Head of caudate nucleus (tissue), 42 donors: ENCODE measurements around the gene ZNF680.
"Not testable (repeated sequence)": the region's sequence is repeated elsewhere in the genome, so short reads cannot be mapped to it uniquely, and the experiment has no call there.

Experiments used
- DNase-seq, 42 donors: peaks; one replicate each; pipeline versions ENCODE4 v3.0.0 to v3.0.0-alpha.2; 2020 to 2021; ENCODE audit warnings: mixed read lengths in 7 of 42
- intact Hi-C: fragments of 100-400 bp; cut with DNase I; formaldehyde crosslinking; loops from one replicate; pipeline ENCODE4 v1.15.0; 2022

ZNF680 gene

GRCh38 chr7:64558781-64559180, 4.1 kb downstream of the ZNF680 start:
- intact Hi-C loops: no loop called here
- DNase-seq: no peak

GRCh38 chr7:64558323-64558705, 4.6 kb downstream of the ZNF680 start:
- no peak for DNase-seq
- intact Hi-C loops: no loop called here

DNA sequence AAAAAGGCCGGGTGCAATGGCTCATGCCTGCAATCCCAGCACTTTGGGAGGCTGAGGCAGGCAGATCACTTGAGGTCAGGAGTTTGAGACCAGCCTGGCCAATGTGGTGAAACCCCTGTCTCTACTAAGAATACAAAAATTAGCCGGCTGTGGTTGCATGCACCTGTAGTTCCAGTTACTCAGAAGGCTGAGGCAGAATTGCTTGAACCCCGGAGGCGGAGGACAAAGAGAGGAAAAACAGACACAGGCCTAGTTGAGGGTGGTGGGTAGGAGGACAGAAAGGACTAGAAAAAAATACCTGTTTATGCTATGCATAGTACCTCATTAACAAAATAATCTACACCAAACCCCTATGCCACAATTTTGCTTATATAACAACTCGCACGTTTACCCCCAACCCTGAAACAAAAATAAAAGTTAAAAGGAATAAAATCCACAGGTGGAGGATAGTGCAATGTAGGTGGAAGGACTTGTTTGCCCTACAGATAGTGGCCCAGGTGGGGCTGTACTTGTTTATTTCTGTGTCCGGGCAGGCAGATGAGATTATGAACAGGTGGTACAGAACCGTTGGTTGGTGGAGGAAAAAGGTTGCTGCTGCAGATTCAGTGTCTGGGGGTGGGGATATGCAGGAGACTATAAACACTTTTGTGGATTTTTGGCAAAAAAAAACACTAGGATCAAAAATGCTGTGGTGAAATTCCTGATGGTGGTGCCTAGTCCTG, 5.1 kb downstream of the ZNF680 start:
- DNase-seq: no peak
- intact Hi-C loops: no loop called here

- DNase-seq: no peak
- intact Hi-C loops: no loop called here
These were observed 7.8 kb downstream of the ZNF680 start for GRCh38 chr7:64555046-64555445.

DNA sequence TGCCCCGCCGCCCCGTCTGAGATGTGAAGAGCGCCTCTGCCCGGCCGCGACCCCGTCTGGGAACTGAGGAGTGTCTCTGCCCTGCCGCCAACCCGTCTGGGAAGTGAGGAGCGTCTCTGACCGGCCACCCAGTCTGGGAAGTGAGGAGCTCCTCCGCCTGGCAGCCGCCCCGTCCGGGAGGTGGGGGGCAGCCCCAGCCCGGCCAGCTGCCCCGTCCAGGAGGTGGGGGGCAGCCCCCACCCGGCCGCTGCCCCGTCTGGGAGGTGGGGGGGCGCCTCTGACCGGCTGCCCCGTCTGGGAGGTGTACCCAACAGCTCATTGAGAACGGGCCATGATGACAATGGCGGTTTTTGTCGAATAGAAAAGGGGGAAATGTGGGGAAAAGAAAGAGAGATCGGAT, 8.7 kb downstream of the ZNF680 start:
- intact Hi-C loops, DNase-seq: not testable (repeated sequence)

GRCh38 chr7:64551375-64552142, 11.3 kb downstream of the ZNF680 start:
- intact Hi-C loops: no loop called here
- peak in 3 of 42 donors; percentile 16 to 35 (median 24) for DNase-seq

DNA sequence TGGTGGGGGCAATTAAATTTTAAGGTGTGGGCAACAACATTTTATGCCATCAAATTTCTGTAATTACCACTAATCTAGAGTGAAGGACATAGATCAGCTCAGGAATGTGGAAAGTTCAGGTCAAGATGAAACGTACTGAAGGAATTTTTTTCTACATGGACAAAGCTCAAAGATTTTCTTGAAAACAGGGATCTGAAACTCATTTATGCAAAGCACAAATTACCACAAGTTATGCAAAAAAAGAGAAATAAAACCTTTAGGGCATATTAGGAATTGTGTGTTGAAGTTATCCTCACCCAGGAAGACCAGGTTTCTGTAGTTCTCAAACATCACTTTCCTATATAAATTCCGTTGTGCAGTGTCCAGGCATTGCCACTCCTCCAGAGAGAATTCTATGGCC, 18.9 kb downstream of the ZNF680 start:
- intact Hi-C loops: no loop called here

DNA sequence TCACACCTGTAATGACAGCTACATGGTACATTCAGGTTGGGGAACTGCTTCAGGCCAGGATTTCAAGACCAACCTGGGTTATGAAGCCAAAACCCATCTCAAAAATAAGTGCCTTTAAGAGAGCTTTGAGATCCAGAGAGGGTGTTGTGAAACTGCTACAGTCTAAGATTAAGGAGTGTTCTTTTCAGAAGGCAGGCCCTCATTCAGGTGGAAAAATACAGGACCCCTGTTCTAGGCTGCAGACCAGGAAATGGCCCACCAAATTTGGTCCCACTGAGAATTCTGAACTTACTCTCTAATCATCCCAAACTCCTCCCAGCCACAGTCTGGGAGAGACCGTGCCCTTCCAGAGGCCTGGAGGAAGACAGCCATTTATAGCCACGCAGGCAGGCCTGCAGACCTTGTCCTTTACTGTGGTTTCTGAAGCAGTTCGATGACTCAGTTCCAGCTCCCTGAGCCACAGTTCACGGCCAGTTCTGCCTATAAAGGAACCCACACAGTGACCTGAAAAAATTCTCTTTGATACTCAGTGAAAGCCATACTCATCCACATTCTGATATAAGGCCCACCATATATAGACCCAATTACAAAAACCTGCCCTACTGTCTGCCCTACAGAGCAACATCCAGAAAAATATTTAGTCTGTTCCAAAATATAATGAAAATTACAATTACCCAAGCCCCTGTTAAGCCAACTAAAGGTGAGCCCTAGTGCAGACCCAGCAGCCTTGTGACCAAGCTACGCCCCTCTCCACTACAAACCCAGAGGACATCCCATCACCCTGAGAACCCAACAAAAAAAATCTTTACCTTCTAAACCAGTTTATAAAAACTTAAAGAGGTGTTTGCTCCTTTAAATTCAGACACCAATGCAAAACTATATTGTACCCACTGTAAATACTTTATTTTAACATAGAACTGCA, 21.2 kb downstream of the ZNF680 start:
- intact Hi-C loops: no loop called here
- no peak for DNase-seq

More for the DNA sequence above, 18.9 kb downstream of the ZNF680 start:
- no peak for DNase-seq

GRCh38 chr7:64533756-64534155, 29.1 kb downstream of the ZNF680 start:
- intact Hi-C loops: no loop called here

DNA sequence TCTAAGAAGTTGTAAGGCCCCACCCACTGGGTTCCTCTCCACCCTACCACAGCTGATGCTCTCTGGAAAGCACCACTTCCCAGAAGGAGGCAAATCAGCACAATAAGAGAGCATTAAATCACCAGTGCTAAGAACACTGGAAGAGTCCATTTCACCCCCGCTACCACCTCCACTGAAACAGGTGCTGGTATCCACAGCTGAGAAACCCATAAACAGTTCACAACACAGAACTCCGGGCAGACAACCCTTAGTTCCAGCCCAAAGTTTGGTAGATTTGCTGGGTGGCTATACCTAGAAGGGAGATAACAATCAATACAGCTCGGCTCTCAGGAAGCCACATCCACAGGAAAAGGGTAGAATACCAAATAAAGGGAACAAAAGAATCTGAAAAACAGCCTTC, 34.1 kb downstream of the ZNF680 start:
- intact Hi-C loops: no loop called here
- no peak for DNase-seq

More at GRCh38 chr7:64533756-64534155, 29.1 kb downstream of the ZNF680 start:
- no peak for DNase-seq

GRCh38 chr7:64521409-64521984, 41.4 kb downstream of the ZNF680 start:
- no peak for DNase-seq
- intact Hi-C loops: no loop called here

DNA sequence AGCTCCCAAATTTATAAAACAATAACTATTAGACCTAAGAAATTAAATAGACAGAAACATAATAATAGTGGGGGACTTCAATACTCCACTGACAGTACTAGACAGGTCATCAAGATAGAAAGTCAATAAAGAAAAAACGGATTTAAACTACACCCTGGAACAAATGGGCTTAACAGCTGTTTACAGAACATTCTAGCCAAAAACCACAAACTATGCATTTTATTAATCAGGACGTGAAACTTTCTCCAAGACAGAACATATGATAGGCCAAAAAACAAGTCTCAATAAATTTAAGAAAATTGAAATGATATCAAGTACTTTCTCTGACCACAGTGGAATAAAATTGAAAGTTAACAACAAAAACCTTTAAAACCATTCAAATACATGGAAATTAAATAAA, 46.4 kb downstream of the ZNF680 start:
- intact Hi-C loops: no loop called here
- DNase-seq: no peak

- intact Hi-C loops: no loop called here
- DNase-seq: no peak
These were observed 47.1 kb downstream of the ZNF680 start for GRCh38 chr7:64515781-64516180.

- intact Hi-C loops: no loop called here
- no peak for DNase-seq
These were observed 47.5 kb downstream of the ZNF680 start for GRCh38 chr7:64515330-64515729.

DNA sequence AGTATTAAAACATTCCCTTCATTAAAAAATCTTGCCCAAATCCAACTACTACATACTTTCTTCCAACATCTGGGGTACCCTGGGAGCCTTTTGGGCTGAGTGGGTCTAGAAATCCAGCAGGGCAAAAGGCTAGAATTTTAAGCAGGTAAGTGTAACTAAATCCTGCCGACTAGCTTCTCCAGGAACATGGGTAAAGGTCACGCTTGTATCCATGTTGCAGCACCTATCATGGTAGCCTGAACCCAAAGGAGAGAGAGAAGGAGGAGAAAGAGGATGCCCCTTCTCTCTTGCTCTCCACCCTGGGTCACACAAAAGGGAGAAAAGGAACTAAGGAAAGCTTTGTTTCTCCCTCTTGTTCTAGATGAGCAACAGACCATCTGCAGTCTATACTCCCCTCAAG, 53.3 kb downstream of the ZNF680 start:
- intact Hi-C loops: no loop called here
- no peak for DNase-seq

DNA sequence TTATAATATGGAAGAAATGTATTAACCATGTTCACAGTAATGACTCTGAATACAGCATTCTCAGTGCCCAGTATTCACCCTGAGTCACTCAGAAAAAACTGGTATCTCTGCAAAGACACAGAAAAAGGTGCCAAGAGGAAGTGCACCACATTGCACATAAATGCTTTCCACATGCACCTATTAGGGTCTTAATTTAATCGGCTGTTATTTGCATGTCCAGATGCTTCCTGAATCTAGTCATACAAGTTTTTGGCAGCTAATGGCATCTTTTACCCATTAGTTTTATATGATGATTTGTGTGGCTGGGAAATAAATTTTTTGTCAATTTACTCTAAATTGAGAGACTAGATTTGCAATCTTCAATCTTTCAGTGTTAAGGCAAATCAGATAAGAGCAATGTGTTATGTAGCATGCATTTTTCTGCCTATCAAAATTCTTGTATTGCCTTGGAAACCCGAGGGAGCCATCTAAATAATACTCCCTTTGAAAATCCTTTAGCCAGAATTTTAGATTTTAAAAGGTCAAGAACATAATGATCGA, 58.2 kb downstream of the ZNF680 start:
- intact Hi-C loops: no loop called here

DNA sequence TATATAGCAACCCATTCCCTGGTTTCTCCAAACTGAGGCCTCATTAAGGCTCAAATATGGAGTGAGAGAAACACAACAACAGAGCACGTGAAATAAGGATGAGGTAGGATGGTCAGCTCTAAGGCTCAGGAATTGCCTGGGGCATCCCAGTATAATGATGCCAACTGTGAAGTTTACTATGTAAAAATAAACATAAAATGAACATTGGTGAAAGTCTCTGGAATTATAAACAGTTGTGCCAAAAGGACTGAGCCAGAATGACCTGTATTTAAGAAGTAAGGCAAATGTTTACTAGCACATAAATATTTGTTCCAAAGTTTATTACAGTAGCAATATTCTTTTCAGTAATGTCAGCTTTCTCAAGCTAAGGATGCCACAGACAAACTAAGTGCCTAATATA, 64.6 kb downstream of the ZNF680 start:
- intact Hi-C loops: no loop called here
- DNase-seq: no peak

More for the DNA sequence above, 58.2 kb downstream of the ZNF680 start:
- no peak for DNase-seq

DNA sequence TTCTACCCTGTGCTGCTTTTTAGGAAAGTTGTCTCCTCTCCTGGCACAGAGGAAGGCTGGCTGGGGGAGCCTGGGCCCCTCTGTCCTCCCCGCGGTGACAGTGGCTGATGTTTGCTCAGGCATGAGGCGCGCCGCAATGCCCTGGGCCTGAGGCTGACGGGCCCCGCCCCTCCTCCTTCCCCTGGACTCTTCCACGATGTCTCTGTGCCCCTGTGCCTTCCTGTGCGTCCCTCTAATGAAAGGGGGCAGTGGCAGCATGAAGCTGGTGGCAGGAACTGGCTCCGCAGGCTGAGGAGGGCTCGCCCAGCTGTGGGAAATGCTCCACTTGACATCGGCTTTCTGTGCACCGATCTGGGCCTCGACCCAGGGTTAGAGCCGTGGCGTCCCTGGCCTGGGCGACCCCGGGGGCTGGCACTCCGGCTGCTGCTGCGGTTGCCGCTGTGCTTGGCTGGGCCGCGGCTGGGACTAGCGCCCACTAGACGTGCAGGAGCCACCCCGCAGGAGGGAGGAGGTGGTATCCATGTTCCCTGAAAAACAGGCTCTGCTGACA, 67.9 kb downstream of the ZNF680 start:
- peak in 26 of 42 donors; percentile 5 to 63 (median 30) for DNase-seq
- intact Hi-C loops: no loop called here

GRCh38 chr7:64485623-64486022, 77.2 kb downstream of the ZNF680 start:
- DNase-seq: no peak
- intact Hi-C loops: no loop called here
